ENCODE measurements around the gene TDRD12. TPM values are rescaled to one million over a fixed set of nuclear protein-coding genes. Genes with fewer than 3 reads are reported as not detected.

The TDRD12 gene
- total RNA-seq, 4 donors from 2014 or later, result 0.48 TPM; not detected in 3

DNA sequence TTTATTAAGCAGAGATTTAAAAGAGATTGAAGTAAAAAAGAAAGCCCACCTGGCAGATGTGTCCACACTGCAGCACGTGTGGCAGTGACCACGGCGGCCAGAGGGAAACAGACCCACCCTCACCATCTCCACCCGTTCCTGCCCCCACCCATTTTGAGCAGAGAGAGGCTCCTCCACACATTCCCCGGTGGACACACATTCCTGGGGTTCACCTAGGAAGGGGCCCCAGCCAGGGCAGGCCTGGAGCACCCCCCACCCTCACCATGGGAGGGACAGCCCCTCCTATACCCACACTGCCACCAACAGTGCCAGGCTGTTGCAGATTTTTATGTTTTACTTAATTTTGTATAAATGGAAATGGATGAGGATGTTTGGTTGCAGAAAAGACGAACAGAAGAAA is 95.1 kb downstream of the TDRD12 start:
- H3K27ac ChIP-seq, result no peak overlapping the region
- intact Hi-C loops (cut with DNase I; ENCODE audit: low total_unique reads) (no loop called here), in situ Hi-C loops (cut with MboI; ENCODE audit: low pct_ligation_motif_present in 1 of 4, low pct_unique_long_range_greater_than_20kb in 1 of 4, low sequenced_read_pairs in 3 of 4) (no loop called here)
- H3K36me3 ChIP-seq, result no peaks in the 10 kb centered on the region
- no peak for DNase-seq
- no peaks in the 10 kb centered on the region for H3K9me3 ChIP-seq
- no peak overlapping the region for H3K4me3 ChIP-seq
- TF ChIP-seq POLR2AphosphoS5 (IDR thresholded peaks at IDR 0.05) (no peak), EP300 (IDR thresholded peaks at IDR 0.05; ENCODE audit: low read depth) (no peak), POLR2A (IDR thresholded peaks at IDR 0.05) (no peak)
- TF ChIP-seq, protein P1, sequence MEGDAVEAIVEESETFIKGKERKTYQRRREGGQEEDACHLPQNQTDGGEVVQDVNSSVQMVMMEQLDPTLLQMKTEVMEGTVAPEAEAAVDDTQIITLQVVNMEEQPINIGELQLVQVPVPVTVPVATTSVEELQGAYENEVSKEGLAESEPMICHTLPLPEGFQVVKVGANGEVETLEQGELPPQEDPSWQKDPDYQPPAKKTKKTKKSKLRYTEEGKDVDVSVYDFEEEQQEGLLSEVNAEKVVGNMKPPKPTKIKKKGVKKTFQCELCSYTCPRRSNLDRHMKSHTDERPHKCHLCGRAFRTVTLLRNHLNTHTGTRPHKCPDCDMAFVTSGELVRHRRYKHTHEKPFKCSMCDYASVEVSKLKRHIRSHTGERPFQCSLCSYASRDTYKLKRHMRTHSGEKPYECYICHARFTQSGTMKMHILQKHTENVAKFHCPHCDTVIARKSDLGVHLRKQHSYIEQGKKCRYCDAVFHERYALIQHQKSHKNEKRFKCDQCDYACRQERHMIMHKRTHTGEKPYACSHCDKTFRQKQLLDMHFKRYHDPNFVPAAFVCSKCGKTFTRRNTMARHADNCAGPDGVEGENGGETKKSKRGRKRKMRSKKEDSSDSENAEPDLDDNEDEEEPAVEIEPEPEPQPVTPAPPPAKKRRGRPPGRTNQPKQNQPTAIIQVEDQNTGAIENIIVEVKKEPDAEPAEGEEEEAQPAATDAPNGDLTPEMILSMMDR (IDR thresholded peaks at IDR 0.05), result no peak
- no peaks in the 10 kb centered on the region for H3K27me3 ChIP-seq
- WGBS, 2 donors (ENCODE audit: low coverage in 1 of 2), result 70 to 78% methylated on average over 4 to 6 of the region's 6 CpGs
- H3K4me1 ChIP-seq, result peaks cover 0 to 21% (median 0%) of the 10 kb centered on the region in 4 donors

DNA sequence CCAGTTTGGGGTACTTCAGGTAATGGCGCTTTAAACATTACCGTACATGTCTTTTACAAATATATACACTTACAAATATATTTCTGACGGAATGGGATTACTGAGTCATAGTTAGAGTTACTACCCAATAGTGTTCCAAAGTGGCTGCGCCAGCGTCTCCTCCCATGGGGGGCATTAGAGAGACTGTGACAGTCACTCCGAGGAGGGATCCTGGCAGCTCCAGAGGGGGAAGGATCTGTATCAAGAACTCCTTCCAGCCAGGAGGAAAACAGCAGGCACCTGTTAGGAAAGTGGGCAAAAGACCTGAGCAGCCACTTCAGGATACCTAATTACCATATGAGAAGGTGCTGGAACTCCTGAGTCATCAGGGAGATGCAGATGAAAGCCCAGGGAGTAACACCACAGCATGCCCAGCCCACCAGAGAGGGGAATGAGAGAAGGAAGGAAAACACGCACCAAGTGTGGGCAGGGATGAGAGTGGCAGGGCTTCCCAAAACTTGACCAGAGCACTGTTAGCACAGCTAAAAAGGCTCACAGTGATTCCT is 97.1 kb downstream of the TDRD12 start:
- Histone ChIP-seq H3K4me1 (peaks cover 0 to 18% (median 0%) of the 10 kb centered on the region in 4 donors), H3K9me3 (no peaks in the 10 kb centered on the region), H3K36me3 (no peaks in the 10 kb centered on the region), H3K27ac (no peak overlapping the region), H3K27me3 (no peaks in the 10 kb centered on the region), H3K4me3 (no peak overlapping the region)
- WGBS, 2 donors (ENCODE audit: low coverage in 1 of 2), result 40 to 90% methylated on average over 1 to 7 of the region's 7 CpGs
- no peak for DNase-seq
- in situ Hi-C loops (cut with MboI; ENCODE audit: low pct_ligation_motif_present in 1 of 4, low pct_unique_long_range_greater_than_20kb in 1 of 4, low sequenced_read_pairs in 3 of 4), result no loop called here
- intact Hi-C loops (cut with DNase I; ENCODE audit: low total_unique reads), result no loop called here
- no peak for TF ChIP-seq POLR2A (IDR thresholded peaks at IDR 0.05)
- TF ChIP-seq EP300 (IDR thresholded peaks at IDR 0.05; ENCODE audit: low read depth), result no peak
- TF ChIP-seq, protein P1 (IDR thresholded peaks at IDR 0.05), result no peak
- TF ChIP-seq POLR2AphosphoS5 (IDR thresholded peaks at IDR 0.05), result no peak

DNA sequence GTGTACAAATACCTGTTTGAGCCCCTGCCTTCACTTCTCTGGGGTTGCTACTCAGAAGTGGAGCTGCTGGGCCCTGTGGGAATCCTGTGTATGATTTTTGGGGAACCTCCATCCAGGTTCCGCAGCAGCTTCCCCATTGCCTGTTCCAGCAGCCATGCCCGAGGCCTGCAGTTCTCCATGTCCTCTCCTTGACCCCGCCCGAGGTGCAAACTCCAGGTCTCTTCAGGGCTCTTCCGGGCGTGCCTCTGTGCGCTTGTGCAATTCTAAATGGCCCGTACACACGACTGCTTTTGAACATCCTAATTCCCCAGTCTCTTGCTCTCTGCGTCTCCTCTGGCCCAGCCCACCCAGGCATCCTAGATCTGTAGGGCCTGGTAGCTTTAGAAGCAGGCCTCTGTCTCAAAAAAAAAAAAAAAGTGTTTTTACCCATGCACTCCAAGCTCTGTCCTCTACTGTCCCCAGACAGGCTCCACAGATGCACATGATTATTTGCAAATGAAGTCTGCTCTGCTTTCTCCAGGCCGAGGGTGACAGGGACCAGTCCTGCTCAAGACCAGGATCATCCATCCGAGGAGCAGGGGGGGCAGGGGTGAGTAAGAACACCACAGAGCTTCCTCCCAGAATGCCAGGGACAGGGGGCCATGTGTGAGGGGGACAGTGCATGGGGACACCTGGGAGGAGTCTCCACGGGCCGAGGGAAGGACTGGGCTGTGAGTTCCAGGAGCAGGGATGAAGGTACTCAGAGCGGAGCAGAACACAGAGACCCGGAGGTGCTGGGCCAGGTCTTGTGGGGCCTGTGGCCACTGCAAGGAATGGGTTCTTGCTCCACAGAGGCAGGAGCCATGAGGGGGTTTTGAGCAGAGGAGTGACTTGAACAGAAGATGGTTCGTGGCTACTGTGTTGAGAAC is 98.3 kb downstream of the TDRD12 start:
- DNase-seq, result peak; percentile 15
- TF ChIP-seq, protein P1 (IDR thresholded peaks at IDR 0.05), result no peak
- TF ChIP-seq EP300 (IDR thresholded peaks at IDR 0.05; ENCODE audit: low read depth), result no peak
- no peak for TF ChIP-seq POLR2A (IDR thresholded peaks at IDR 0.05)
- TF ChIP-seq POLR2AphosphoS5 (IDR thresholded peaks at IDR 0.05), result no peak
- Histone ChIP-seq H3K27me3 (no peaks in the 10 kb centered on the region), H3K27ac (no peak overlapping the region), H3K9me3 (no peaks in the 10 kb centered on the region), H3K36me3 (no peaks in the 10 kb centered on the region), H3K4me3 (no peak overlapping the region), H3K4me1 (peaks cover 0 to 8% (median 0%) of the 10 kb centered on the region in 4 donors)
- in situ Hi-C loops (cut with MboI; ENCODE audit: low pct_ligation_motif_present in 1 of 4, low pct_unique_long_range_greater_than_20kb in 1 of 4, low sequenced_read_pairs in 3 of 4), result no loop called here
- intact Hi-C loops (cut with DNase I; ENCODE audit: low total_unique reads), result no loop called here
- 81% methylated on average over 17 of the region's 17 CpGs; no CpG with 5 or more reads in 1 of the 2 donors for WGBS, 2 donors (ENCODE audit: low coverage in 1 of 2)

DNA sequence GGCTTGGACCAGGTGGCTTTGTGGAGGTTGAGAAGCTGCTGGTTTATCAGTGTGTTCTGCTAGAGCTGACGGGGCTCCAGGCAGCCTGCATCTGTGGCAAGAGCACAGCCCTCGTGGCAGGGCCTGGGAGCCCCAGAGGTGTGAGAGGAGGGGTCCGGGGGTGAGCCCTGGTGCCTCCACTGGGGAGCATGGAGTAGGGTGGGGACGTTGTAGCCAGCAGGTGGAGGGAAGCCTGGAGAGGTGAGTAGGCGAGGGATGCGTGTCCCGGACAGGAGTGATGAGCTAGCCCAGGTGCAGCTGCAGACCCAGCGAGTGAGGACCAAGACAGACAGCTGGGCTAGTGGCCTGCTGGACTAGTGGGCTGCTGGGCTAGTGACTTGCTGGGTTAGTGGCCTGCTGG is 99.0 kb downstream of the TDRD12 start:
- H3K27ac ChIP-seq, result no peak overlapping the region
- H3K27me3 ChIP-seq, result no peaks in the 10 kb centered on the region
- no peaks in the 10 kb centered on the region for H3K9me3 ChIP-seq
- H3K4me1 ChIP-seq, result peaks cover 0 to 6% (median 0%) of the 10 kb centered on the region in 4 donors
- H3K36me3 ChIP-seq, result no peaks in the 10 kb centered on the region
- no peak for TF ChIP-seq EP300 (IDR thresholded peaks at IDR 0.05; ENCODE audit: low read depth)
- no peak for TF ChIP-seq POLR2AphosphoS5 (IDR thresholded peaks at IDR 0.05)
- TF ChIP-seq, protein P1 (IDR thresholded peaks at IDR 0.05), result no peak
- TF ChIP-seq POLR2A (IDR thresholded peaks at IDR 0.05), result no peak
- WGBS, 2 donors (ENCODE audit: low coverage in 1 of 2), result 83% methylated on average over 8 of the region's 8 CpGs; no CpG with 5 or more reads in 1 of the 2 donors
- DNase-seq, result no peak
- intact Hi-C loops (cut with DNase I; ENCODE audit: low total_unique reads) (no loop called here), in situ Hi-C loops (cut with MboI; ENCODE audit: low pct_ligation_motif_present in 1 of 4, low pct_unique_long_range_greater_than_20kb in 1 of 4, low sequenced_read_pairs in 3 of 4) (no loop called here)
- no peak overlapping the region for H3K4me3 ChIP-seq
